CD4-positive, alpha-beta T cell treated with Interleukin-12 subunit alpha and Interleukin-12 subunit beta, for 1 hour (primary cell): ENCODE data around the gene CTTN.

Experiments
- DNase-seq: peaks from one replicate; pipeline ENCODE4 v3.0.0-alpha.2; 2020

Gene CTTN

DNA sequence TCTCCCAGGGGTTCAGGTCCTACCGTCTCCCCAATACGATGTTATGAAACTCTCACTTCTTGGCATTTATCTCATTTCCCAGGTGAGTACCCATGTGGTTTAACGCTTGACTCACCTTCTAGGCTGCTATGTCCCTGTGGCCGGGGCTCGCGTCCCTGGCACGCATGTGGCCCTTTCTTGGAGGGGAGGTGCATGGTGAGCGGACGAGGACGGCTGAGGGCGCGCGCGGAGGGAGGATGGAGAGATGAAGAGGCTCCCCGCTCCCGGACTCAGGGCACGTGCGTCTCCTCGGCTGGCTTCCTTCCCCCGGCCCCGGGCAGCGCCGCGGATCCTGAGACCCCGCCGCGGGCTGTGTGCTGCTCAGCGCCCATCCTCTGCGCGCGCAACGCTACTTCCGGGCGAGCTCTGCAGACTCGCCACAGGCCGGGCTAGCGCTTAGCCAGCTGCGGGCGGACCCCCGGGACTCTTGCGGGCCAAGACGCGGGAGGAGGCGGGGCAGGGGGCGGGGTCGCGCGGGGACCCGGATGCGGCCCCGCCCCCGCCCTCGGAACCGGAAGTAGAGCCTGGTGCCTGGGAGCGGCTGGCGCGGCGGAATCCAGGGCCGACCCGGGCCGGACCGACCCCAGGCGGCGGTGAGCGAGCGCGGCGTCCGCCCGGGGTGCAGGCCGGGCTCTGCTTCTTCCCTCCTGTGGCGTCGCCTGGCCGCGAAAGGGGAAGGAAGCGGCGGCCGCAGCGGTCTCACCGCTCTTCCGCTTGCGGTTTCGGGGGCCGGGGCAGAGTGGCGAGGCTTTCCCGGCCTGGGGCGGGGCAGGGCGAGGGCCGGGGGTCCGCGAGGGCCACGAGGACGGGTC is at the start of gene CTTN:
TSS of gene CTTN (plus strand) at position 547 of the 851 bp plus-strand sequence. CDS start 8,769 bp downstream, outside the sequence.
- peak; percentile 57 for DNase-seq

DNA sequence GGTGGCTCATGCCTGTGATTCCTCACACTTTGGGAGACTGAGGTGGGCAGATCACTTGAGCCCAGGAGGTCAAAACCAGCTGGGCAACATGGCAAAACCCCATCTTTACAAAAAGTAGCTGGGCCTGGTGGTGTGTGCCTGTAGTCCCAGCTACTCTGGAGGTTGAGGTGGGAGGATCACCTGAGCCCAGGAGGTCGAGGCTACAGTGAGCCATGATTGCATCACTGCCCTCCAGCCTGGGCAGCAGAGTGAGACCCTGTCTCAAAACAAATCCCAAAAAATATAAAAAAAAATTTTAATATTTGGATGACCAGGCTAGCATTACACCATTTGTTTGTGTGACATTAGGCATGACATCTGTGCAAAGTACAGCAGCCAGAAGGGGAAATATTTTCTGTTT is 49.7 kb upstream of the CTTN start:
- no peak for DNase-seq

DNA sequence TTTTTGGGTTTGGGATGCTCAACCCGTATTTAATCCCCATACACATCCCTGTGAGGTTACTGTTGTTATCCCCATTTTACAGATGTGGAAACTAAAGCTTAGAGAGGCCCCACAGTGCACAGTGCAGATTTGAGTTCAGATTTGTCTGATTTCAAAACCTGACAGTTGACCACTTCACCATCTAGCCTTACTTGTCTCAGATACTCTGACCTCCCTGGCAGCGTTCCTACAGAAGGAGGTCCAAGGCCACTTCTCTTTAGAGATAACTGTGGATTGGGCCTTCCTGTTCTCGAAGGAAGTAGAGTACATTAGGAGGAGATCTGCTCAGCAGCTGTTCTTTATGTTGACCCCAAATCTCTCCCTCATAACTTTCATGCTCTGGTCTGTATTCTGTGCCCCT is 46.7 kb upstream of the CTTN start:
- no peak for DNase-seq

DNA sequence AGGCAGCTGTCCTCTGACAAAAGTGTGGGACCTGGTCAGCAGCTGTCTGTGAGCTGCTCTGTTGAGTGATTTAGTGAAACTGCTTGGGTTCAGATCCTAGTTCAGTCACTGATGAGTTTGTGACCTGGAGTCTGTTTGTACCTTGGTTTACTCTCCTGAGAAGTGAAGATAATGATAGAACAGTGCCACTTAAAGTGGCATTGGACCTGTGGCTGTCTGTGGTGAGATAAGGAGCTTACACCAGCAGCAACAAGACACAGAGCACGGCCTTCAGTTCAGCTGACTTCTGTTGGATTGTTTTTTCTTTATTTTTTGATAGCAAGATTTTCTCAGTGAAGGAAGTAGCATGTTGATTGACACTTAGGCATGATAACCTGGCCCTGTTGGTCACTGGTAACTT is 46.2 kb upstream of the CTTN start:
- no peak for DNase-seq

DNA sequence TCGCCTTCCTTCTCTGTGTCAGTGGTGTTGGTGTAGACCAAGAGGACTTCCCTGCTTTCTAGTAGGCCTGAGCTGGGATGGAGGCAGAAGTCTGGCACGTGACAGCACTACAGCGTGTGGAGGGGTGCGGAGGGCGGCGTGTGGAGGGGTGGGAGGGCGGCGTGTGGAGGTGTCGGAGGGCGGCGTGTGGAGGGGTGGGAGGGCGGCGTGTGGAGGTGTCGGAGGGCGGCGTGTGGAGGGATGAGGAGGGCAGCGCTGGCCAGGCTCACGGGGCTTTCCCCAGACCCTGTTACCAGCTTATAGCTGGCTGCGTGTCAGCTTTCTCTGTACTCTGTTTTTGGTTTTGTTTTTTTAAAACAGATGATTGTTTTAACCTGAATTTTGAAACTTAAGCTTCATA is 45.7 kb upstream of the CTTN start:
- no peak for DNase-seq

DNA sequence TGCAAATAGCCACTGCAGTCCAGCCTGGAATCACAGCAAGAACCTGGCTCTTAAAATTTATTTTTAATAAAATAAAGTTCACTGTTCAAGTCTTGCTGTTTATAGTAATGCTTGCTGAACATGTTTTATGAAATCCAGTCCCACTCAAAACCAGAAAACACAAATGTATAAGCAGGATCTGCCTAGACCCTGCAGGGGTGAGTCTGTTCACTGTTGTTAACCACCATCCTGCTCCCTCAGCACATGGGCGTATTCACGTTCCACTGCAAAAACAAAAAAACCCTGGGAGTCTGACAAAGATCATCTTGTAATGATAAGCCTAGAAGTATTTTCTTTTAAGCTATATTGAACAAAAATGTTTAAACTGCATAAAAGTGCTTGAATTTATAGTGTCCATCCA is 45.0 kb upstream of the CTTN start:
- DNase-seq, result no peak

DNA sequence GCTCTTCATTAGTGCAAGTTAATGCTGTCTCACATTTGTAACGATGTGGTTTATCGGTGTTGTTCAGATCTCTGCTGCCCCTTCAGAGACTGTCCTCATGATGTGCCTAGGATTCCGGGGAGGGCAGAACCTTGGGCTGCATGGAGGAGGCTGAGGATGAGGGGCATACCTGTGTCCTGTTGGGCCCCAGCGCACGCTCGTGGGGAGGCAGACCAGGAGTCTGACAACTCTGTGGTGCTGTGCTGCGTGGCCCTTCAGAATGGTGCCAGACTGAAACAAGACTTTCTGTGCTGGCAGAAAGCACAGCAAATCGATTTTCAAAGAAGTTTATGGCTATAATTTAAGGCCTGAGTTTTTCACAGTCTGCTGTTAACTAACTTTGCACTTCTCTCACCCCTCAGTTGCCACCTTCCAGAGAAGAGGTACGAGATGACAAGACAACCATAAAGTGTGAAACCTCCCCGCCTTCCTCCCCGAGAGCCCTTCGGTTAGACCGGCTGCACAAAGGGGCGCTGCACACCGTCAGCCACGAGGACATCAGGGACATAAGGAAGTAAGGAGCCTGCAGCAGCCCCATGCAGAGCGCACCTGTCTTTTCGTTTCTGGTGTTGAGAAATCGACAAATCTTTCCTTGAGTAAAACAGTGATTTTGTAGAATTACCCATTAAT is 44.3 kb upstream of the CTTN start:
- DNase-seq, result no peak

DNA sequence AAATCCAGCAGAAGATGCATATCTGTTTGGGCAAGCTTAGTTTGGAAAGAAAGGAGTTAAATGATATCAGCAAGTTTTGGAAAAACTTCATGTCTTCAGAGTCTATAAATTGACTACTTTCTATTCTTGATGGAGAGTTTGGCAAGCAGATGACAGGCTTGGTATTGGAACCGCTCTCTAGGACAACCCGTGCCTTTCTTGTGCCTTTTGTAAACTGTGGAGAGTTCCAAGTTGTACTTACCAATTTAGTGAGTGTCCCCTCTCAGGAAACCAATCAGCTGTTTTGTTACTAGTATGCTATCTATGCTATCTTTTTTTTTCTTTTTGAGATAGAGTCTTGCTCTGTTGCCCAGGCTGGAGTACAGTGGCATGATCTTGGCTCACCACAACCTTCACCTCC is 43.7 kb upstream of the CTTN start:
- no peak for DNase-seq

DNA sequence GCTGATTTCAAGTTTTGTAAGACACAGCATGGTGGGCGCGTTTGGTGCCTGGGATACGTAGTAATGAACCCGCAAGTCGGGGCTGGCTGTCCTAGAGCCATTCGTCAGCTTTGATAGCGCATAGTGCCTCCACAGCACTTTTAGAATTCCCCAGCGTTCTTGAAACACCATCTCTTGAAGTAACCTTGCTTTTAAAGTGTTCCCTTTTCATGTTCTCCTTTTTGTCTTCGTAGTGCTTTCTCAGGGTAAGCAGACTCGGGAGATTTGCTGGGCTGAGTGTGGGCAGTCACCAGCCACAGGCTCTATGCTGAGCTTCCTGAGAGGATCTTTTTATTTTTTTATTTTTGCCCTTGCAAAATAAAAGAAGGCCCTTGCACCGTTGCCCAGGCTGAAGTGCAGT is 39.6 kb upstream of the CTTN start:
- no peak for DNase-seq

DNA sequence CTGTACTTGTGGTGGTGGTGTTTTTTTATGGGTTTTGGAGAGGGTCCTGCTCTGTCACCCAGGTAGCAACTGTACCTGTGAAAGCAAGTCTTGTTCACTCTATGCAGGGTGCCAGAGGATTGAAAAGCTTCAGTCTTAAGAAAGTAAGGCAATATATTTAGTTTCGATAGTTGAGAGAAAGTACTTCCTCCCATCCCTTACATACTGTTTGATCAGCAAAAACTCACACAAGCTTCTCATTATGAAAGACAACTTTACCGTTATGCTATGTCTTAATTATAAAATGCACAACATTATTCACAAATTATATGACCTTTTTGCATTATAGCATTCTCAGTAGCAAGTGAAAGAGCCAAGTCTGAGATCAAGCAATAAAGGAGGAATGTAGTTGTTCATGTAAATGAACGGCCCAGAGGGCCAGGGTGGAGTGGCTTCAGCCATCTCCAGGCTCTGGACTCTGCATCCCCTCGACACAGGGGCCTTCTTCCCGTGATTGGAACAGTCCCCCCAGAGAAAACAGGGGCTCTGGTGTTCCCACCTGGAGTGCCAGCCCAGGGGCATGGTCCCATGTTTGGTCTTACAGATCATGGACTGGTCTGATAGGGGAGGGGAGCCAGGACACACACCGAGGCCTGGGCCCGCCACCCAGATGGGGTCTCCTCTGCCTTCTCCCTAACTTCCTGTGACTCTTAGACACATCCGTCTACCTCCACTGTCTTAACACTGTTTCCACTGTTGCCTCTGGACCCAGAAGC is 38.7 kb upstream of the CTTN start:
- DNase-seq, result no peak

DNA sequence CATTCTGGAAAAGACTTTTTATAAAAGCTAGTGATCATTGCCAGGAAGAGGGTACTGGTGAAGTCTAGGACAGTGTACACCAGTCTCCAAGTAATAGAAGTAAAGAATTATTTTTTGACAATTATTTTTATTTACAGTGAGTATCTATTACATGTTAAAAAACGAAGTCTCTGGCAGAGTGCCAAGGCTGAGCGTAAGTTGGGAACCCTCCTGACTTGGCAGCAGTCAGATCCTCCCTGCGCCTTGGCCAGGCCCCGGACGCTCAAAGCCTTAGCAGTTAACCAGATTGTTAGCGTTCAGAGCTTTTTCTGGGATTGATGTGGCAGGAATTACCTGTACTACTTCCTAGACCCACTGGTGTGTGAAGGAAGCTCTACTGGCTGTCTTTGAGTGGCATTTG is 38.1 kb upstream of the CTTN start:
- DNase-seq, result no peak

DNA sequence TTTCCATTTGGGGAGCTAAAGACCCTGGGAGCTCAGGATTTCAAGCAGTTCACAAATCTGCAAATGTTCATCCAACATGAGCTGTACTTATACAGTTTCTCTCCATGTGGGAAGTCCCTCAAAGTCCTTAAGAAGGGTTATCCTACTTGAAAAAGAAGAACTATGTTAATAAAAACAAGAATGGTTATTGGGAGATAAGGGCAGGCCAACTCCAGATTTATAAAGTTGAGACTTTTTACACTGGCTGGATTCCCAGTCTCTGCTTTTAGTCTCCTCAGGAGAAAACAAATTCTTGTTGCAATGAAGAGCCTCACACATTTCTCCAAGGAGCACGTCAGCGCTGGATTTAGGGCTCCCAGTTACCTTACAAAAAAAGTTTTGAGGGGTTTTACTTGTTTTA is 34.2 kb upstream of the CTTN start:
- DNase-seq, result no peak

DNA sequence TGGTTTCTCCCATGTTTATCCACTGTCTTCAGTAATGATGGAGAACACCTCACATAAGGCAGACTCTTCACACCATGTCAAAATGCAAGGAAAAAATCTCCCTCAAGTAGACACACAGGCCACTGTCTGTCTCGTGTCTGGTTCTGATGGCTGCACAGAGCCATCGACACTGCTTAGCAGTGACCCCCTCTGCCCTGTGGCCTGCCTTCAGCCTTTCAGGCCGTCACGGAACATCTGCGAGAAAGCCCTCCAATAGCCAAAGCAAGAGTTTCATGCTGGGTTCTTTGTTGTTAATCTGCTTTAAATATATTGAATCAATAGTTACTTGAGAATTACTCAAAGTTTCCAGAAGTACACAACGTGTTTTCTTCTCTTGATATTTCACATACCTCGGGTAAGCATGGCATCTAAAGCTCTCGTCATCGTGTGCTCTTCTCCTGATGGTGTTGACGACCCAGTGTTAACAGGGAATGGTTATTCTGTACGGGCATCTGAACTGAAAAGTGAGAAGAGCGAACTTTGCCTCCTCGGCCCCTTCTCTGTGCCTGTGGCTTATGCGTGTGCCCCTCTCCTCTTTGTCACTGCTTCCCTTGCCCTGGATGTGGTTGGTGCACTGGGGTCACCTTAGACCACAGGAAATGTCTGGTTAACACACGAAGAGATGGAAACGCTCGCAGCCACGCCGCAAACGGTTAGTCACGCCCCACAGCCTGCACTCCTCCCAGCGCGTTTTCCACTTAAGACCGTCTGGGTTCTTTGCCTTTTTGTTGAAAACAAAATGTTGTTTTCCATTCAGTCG is 33.4 kb upstream of the CTTN start:
- DNase-seq, result peak; percentile 48

DNA sequence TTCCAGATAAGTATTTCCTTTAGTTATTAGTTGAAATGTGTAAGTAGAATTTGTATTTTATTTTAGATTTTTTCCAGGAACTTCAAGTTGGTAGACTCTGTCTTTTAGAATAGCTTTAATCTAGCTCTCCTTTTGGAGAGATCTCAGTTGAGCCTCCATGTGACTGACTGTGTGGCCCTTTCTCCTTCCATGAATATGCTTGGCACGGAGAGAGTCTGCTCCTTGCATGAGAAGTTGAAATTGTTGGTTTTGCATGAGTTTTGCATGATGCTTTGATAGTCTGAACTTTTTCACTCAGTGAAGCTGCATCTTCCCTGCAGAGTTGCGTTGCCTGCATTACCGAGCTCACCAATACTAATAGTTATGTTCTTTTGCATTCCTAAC is 32.8 kb upstream of the CTTN start:
- DNase-seq, result no peak

DNA sequence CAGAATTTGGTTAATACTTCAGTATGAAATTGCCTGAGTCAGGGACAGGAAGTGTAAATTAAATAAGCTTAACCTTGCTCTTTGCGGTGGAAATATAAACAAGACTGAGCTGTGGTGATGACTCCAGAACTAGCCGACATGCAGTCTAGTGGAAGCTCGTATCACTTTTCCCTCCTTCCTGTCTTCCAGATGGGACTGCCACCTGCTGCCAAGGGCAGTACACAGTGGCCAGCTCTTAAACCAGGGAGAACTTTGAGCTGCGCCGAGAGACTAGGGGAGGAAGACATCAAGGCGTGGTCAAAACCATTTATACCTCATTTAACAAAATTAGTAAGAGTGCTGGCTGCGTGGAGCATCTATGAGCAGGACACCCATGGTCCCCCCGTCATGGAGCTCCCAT is 31.3 kb upstream of the CTTN start:
- DNase-seq, result no peak

DNA sequence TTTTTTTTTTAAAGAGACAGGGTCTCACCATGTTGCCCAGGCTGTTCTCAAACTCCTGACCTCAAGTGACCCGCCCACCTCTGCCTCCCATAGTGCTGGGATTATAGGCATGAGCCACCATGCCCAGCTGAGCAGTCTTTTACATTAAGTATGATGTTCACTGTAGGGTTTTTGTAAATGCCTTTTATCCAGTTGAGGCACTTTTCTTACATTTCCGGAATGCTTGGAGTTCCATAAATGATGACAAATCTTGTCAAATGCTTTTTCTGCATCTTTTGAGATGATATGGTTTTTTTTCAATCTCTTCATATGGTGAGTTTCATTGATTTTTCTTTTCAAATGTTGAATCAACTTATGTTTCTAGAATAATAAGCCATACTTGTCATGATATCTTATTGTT is 29.4 kb upstream of the CTTN start:
- DNase-seq, result no peak

DNA sequence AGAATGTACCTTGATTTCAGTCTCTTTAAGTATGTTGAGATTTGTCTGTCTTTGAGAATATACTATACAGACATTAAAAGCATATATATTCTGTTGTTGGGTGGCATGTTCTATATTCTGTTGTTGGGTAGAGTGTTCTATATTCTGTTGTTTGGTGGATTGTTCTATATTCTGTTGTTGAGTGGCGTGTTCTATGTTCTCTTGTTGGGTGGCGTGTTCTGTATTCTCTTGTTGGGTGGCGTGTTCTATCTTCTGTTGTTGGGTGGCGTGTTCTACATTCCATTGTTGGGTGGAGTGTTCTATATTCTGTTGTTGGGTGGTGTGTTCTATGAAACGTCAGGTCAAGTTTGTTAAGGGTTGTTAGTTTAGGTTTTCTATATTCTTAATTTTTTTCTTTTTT is 27.1 kb upstream of the CTTN start:
- no peak for DNase-seq

DNA sequence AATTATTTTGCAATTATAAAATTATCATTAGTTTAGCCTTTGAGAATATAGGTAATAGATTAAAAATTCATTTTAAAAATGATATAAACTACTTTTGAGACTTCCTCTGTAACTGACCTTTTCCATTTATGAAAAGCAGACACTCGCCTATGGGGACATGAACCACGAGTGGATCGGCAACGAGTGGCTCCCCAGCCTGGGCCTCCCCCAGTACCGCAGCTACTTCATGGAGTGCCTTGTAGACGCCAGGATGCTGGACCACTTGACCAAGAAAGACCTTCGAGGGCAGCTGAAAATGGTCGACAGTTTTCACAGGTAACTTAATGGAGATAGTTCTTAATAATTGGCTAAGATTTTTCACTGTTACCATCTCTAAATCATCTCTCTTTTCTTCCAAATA is 26.3 kb upstream of the CTTN start:
- no peak for DNase-seq

DNA sequence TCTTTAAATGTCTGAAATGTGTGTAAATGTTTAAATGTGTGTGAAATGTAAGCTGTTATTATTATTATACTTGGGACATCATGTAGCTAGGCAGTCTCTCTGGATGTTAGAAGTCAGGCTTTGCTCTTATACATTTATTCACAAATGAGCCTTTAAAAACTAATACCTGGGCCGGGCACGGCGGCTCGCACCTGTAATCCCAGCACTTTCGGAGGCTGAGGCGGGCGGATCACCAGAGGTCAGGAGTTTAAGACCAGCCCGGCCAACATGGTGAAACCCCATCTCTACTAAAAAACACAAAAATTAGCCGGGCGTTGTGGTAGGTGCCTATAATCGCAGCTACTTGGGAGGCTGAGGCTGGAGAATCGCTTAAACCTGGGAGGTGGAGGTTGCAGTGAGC is 21.7 kb upstream of the CTTN start:
- DNase-seq, result no peak

DNA sequence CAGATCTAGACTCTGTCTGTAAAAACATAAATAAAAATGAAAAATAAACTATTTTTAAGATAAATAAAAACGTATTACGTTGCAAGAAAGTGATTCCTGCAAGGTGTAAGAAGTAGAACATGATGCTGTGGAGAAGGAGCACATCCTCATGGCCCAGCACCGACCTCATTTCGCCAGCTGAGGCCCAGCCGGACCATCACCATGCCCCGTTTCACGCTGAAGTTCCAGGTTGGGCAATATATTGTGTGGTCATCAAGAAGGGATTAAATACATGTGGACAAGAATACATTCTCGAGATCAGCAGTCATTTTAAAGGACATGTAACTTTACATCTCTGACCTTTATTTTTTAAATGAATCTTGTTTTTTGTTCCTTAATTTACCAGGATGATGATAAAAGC is 20.7 kb upstream of the CTTN start:
- DNase-seq, result no peak

DNA sequence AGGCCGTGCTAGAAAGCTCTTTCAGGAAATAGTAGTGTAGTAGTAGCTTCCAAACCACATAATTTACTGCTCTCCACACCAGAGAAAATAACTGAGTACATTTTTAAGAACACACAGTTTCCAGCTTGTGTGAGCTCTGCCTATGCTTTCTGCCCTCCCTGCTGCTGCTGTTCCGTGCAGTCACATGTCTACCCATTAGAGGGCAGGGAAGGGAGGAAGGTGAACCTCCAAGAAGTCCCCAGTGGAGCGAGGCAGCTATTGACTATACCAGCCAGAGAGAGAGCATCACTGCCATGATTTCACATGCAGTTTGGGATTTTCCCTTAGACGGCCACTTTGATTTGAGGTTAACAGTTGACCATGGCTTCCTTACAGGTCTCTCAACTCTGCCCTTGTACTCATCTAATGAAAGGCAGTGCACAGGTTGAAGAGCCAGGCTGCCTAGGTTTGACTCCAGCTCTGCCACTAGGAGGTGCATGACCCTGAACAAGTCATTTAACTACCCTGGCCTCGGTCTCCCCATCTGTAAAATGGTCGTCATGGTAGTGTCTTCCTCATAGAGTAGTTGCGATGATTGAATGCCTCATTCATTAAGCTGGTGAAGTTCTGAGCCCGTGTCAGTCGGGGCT is 19.7 kb upstream of the CTTN start:
- no peak for DNase-seq

DNA sequence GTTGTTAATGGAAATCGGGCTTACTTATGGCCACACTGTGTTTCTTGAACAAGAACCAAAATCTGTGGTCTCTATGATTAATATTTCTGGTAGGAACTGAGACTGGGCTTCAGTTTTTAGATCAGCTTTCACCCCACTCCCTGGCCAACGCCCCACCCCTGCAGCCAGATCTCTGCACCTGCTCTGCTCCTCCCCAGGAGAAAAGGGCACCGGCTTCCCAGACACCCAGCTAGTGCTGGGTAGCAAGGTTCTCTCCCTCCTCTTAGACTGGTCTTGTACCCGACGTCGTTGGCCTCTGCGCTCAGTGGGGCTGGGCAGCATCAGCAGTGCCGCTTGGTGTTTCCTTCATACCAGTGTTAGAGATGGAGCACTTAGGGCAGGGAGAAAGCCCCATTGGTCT is 17.0 kb upstream of the CTTN start:
- DNase-seq, result no peak
